Smooth muscle cell (in vitro differentiated cells): ENCODE results near the gene TBC1D9. TPM values are rescaled to one million over a fixed set of nuclear protein-coding genes. Genes with fewer than 3 reads are reported as not detected.

Source experiments
- DNase-seq: peaks from one replicate; lab custom pipeline; 2025; ENCODE audit not compliant: unreplicated experiment; lab: John Stamatoyannopoulos, UW
- H2AFZ ChIP-seq: fragments of 200-600 bp; sonication (generic); 2 replicates; pipeline ENCODE4 v1.6.0; 2016; ENCODE audit warnings: antibody characterized with exemption, low read depth, mild to moderate bottlenecking
- H3F3A ChIP-seq: fragments of 200-600 bp; sonication (generic); 2 replicates; pipeline ENCODE4 v1.6.0; 2017; ENCODE audit warnings: antibody characterized with exemption, low read depth
- H3K27ac ChIP-seq: fragments of 200-600 bp; sonication (generic); 2 replicates; pipeline ENCODE4 v1.5.1; 2016; ENCODE audit warnings: low read depth, mild to moderate bottlenecking
- H3K27me3 ChIP-seq: fragments of 200-600 bp; sonication (generic); 2 replicates; pipeline ENCODE4 v1.6.1; 2016; ENCODE audit warnings: low read depth, mild to moderate bottlenecking
- H3K36me3 ChIP-seq: fragments of 200-600 bp; sonication (generic); 2 replicates; pipeline ENCODE4 v1.5.1; 2016; ENCODE audit warnings: low read depth
- H3K4me1 ChIP-seq: fragments of 200-600 bp; sonication (generic); 2 replicates; pipeline ENCODE4 v1.5.1; 2016; ENCODE audit warnings: low read depth
- H3K4me2 ChIP-seq: fragments of 200-600 bp; sonication (generic); 2 replicates; pipeline ENCODE4 v1.6.0; 2016; ENCODE audit warnings: mild to moderate bottlenecking
- H3K4me3 ChIP-seq: fragments of 200-600 bp; sonication (generic); 2 replicates; pipeline ENCODE4 v1.5.1; 2016; ENCODE audit warnings: mild to moderate bottlenecking
- H3K79me2 ChIP-seq: fragments of 200-600 bp; sonication (generic); 2 replicates; pipeline ENCODE4 v1.6.0; 2016; ENCODE audit warnings: low read depth, mild to moderate bottlenecking
- H3K9ac ChIP-seq: fragments of 200-600 bp; sonication (generic); 2 replicates; pipeline ENCODE4 v1.6.0; 2016; ENCODE audit warnings: low read depth
- H3K9me3 ChIP-seq: fragments of 200-600 bp; sonication (generic); replicated peaks from 2 replicates; pipeline ENCODE4 v1.5.1; 2016; ENCODE audit warnings: low read depth
- H4K20me1 ChIP-seq: fragments of 200-600 bp; sonication (generic); 2 replicates; pipeline ENCODE4 v1.6.0; 2016; ENCODE audit warnings: low read depth
- WGBS: methylation state at CpG from one replicate; pipeline ENCODE4 v1.1.7; 2016; ENCODE audit warnings: low lambda C conversion rate; 5-methylcytosine and 5-hydroxymethylcytosine counted together
- polyA plus RNA-seq: library from polyadenylated mRNA; unstranded; fragments of >200 nt; fragmentation: Nextera tagmentation; extraction: Ambion mirVana; gene quantifications from 2 replicates; pipeline ENCODE4 v1.2.1, GENCODE V29; 2016
- total RNA-seq: library from RNA; depleted of rRNA; stranded (reverse); fragments of >200 nt; gene quantifications from 2 replicates; pipeline ENCODE4 v1.2.3, GENCODE V29; 2014
- TF ChIP-seq, protein P1 (sequence below): fragments of 200-600 bp; sonication (generic); IDR thresholded peaks from 2 replicates; pipeline ENCODE4 v1.5.1; 2017; ENCODE audit warnings: borderline replicate concordance, mild to moderate bottlenecking, antibody characterized with exemption; ENCODE audit not compliant: insufficient read depth, poor library complexity, severe bottlenecking

The TBC1D9 gene
- total RNA-seq (31.0 and 39.5 TPM in 2 replicates), polyA plus RNA-seq (9.1 and 13.2 TPM in 2 replicates)

DNA sequence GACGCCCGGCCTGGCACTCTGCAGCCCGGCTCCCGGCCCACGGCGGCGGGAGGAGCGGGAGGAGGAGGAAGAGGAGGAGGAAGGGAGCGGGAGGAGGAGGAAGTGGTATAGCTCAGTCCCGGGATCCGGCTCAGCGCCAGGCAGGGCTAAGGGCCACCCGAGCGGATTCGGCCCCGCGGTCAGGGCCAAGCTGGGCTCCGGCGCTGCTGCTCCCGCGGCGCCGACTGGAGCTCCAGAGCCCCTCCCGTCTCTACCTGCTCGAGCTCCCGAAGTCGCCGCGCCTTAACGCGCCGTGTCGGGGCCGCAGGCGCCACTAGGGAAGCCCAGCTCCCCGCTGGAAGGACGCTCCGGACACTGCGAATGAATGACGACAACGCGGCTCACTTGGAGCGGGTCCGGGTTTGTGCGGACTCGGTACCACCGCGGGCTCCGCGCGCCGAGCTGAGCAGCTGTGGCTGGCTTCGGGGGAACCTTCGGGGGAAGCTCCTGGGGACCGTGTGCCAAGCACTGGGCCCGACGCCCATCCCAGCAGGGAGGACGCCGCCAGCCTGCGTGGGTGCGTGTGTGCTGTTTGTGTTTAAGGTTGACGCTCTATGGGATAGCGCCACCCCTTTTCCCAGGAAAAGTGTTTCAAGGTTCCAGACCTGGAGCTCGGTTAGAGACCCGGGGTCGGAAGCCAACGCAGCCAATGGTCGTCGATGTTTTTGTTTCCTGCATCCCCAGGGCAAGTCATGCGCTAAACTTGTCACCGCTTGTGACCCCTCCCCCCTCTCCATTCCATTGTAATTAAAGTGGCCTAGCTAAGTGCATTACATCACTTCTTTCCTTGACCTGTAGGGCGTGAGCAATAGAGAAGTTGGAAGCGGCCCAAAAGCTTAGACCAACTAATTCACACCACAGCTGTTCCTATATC lies at the start of gene TBC1D9:
Gene TBC1D9 (minus strand): TSS at position 67 of the 913 bp plus-strand sequence. CDS start 340 bp downstream, outside the sequence.
- peak; percentile 53 for DNase-seq
- H4K20me1 ChIP-seq: peaks cover 8% of the 10 kb centered on the region
- under 1% methylated on average over 65 of the region's 73 CpGs for WGBS

DNA sequence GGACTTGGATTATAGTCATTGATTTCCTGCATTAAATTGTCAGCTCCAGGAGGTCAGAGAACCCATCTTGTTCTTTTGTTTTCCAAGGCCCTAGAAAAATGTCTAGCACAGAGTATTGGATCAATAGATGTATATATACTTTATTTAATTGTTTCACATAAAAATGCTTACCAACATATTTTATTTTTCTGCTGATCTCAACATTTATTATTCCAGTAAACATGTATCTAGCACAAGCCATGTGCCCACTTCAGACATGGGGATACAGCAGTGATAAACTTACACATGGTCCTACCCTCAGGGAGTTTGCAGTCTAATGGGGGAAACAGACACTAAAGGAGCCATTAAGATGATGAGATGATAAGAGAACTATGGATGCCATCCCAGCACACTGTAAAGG lies 49.1 kb upstream of the TBC1D9 start:
- H4K20me1 ChIP-seq: no peaks in the 10 kb centered on the region
- no peak for DNase-seq
- H3K36me3 ChIP-seq: no peaks in the 10 kb centered on the region
- no peaks in the 10 kb centered on the region for H3F3A ChIP-seq
- TF ChIP-seq, protein P1, sequence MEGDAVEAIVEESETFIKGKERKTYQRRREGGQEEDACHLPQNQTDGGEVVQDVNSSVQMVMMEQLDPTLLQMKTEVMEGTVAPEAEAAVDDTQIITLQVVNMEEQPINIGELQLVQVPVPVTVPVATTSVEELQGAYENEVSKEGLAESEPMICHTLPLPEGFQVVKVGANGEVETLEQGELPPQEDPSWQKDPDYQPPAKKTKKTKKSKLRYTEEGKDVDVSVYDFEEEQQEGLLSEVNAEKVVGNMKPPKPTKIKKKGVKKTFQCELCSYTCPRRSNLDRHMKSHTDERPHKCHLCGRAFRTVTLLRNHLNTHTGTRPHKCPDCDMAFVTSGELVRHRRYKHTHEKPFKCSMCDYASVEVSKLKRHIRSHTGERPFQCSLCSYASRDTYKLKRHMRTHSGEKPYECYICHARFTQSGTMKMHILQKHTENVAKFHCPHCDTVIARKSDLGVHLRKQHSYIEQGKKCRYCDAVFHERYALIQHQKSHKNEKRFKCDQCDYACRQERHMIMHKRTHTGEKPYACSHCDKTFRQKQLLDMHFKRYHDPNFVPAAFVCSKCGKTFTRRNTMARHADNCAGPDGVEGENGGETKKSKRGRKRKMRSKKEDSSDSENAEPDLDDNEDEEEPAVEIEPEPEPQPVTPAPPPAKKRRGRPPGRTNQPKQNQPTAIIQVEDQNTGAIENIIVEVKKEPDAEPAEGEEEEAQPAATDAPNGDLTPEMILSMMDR: no peak
- H3K4me1 ChIP-seq: no peaks in the 10 kb centered on the region
- H3K27me3 ChIP-seq: peaks cover 5% of the 10 kb centered on the region
- no peaks in the 10 kb centered on the region for H3K9me3 ChIP-seq
- H3K27ac ChIP-seq: no peak overlapping the region
- no peak overlapping the region for H3K4me3 ChIP-seq
- H3K4me2 ChIP-seq: no peak overlapping the region
- H3K9ac ChIP-seq: no peak overlapping the region
- H3K79me2 ChIP-seq: no peaks in the 10 kb centered on the region
- no peak overlapping the region for H2AFZ ChIP-seq

More for the DNA sequence above, at the start of gene TBC1D9:
- peak within 1 kb of the TSS; percentile 98 for H2AFZ ChIP-seq
- no peaks in the 10 kb centered on the region for H3K27me3 ChIP-seq
- H3F3A ChIP-seq: peaks cover 9% of the 10 kb centered on the region
- peak within 1 kb of the TSS; percentile 93 for H3K4me2 ChIP-seq
- H3K36me3 ChIP-seq: no peaks in the 10 kb centered on the region
- peaks cover 43% of the 10 kb centered on the region for H3K79me2 ChIP-seq
- H3K27ac ChIP-seq: peak within 1 kb of the TSS; percentile 96
- H3K9ac ChIP-seq: peak within 1 kb of the TSS; percentile 97
- H3K4me1 ChIP-seq: peaks cover 18% of the 10 kb centered on the region
- TF ChIP-seq, protein P1: no peak
- peak within 1 kb of the TSS; percentile 97 for H3K4me3 ChIP-seq
- H3K9me3 ChIP-seq: no peaks in the 10 kb centered on the region

DNA sequence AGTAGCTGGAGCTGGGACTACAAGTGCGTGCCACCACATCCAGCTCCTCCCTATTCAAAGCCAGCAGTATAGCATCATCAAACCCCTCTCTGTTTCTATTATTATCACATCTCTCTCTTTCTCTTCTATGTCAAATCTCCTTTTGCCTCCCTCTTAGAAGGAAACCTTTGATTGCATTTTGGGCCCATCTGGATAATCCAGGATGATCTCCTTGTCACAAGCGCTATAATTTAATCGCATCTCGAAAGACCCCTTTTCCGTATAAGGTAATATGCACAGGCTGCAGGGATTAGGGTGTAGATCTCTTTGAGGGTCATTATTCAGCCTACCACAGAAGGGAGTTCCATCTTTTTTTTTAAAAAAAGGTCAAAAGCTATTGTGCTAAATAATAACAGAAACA lies 46.4 kb upstream of the TBC1D9 start:
- Histone ChIP-seq H3K4me1 (peaks cover 3% of the 10 kb centered on the region), H3K27ac (no peak overlapping the region), H4K20me1 (no peaks in the 10 kb centered on the region), H3K4me2 (no peak overlapping the region), H3F3A (no peaks in the 10 kb centered on the region), H3K9ac (no peak overlapping the region), H3K36me3 (no peaks in the 10 kb centered on the region), H3K9me3 (no peaks in the 10 kb centered on the region), H3K79me2 (no peaks in the 10 kb centered on the region), H3K27me3 (no peaks in the 10 kb centered on the region), H3K4me3 (no peak overlapping the region), H2AFZ (no peak overlapping the region)
- WGBS: 95% methylated on average over 5 of the region's 5 CpGs
- no peak for DNase-seq
- TF ChIP-seq, protein P1: no peak
